Ovary (tissue), 3 donors: Measurements from ENCODE around the gene IQSEC1.

ENCODE experiments used
- EP300 ChIP-seq: sonication (generic); formaldehyde crosslinking; IDR thresholded peaks from one replicate; pipeline ENCODE4 v1.6.1; 2017; ENCODE audit warnings: antibody characterized with exemption
- TF ChIP-seq, protein P1 (sequence below), 3 donors: fragments of 450-650 bp in 2 of 3; fragments of 200-600 bp in 1 of 3; IDR thresholded peaks; one replicate each; pipeline versions ENCODE4 v1.5.1 to v1.8.0; 2016 to 2022; ENCODE audit warnings: antibody characterized with exemption in 3 of 3, mild to moderate bottlenecking in 1 of 3
- donor health status: DM: no; HTN: no; CAD: no.

DNA sequence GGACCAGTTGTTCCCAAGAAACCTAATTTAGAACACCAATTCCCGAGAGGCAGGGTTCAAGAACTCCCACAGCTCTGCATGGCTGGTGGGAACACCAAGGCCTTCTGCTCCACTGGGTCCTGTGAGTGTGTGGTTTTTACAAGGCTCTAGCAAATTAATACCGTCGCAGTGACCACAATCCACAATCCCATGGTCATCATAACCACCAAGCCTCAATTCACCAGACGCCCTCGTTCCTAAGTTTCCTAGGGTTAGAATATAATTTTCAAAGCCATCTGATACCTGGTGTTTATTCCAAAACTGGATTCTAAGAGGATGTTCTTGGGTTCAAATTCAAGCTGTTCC lies 116.9 kb downstream of the IQSEC1 start:
- no peak for TF ChIP-seq EP300
- TF ChIP-seq, protein P1, sequence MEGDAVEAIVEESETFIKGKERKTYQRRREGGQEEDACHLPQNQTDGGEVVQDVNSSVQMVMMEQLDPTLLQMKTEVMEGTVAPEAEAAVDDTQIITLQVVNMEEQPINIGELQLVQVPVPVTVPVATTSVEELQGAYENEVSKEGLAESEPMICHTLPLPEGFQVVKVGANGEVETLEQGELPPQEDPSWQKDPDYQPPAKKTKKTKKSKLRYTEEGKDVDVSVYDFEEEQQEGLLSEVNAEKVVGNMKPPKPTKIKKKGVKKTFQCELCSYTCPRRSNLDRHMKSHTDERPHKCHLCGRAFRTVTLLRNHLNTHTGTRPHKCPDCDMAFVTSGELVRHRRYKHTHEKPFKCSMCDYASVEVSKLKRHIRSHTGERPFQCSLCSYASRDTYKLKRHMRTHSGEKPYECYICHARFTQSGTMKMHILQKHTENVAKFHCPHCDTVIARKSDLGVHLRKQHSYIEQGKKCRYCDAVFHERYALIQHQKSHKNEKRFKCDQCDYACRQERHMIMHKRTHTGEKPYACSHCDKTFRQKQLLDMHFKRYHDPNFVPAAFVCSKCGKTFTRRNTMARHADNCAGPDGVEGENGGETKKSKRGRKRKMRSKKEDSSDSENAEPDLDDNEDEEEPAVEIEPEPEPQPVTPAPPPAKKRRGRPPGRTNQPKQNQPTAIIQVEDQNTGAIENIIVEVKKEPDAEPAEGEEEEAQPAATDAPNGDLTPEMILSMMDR (IDR thresholded peaks at IDR 0.05), result no peak
